HFF-Myc (cell line): Measurements from ENCODE around the gene TAF6L.
A peak's percentile ranks its signal among the peaks of the same experiment; 100 is the strongest.

Source experiments
- DNase-seq: peaks from one replicate; pipeline ENCODE4 v3.0.0-alpha.2; 2011; ENCODE audit warnings: low read depth; ENCODE audit errors: extremely low read depth
- H3K4me3 ChIP-seq: replicated peaks from 2 replicates; pipeline ENCODE4 v1.5.1; 2011; ENCODE audit warnings: low read depth, mild to moderate bottlenecking, control low read depth, low read length
- TF ChIP-seq, protein P1 (sequence below): IDR thresholded peaks from 2 replicates; pipeline ENCODE4 v1.5.1; 2012; ENCODE audit warnings: mild to moderate bottlenecking, low read depth, low read length, control low read depth; ENCODE audit errors: missing control alignments

Gene TAF6L

GRCh38 chr11:62771144-62772021, at the start of gene TAF6L:
Gene TAF6L, plus strand, starts transcription at chr11:62771396. Its CDS starts 4,388 bp downstream, at chr11:62775784.
- DNase-seq: peak; percentile 81
- TF ChIP-seq, protein P1, sequence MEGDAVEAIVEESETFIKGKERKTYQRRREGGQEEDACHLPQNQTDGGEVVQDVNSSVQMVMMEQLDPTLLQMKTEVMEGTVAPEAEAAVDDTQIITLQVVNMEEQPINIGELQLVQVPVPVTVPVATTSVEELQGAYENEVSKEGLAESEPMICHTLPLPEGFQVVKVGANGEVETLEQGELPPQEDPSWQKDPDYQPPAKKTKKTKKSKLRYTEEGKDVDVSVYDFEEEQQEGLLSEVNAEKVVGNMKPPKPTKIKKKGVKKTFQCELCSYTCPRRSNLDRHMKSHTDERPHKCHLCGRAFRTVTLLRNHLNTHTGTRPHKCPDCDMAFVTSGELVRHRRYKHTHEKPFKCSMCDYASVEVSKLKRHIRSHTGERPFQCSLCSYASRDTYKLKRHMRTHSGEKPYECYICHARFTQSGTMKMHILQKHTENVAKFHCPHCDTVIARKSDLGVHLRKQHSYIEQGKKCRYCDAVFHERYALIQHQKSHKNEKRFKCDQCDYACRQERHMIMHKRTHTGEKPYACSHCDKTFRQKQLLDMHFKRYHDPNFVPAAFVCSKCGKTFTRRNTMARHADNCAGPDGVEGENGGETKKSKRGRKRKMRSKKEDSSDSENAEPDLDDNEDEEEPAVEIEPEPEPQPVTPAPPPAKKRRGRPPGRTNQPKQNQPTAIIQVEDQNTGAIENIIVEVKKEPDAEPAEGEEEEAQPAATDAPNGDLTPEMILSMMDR: no peak
- peak within 1 kb of the TSS; percentile 58 for H3K4me3 ChIP-seq

GRCh38 chr11:62721994-62722393, 49.2 kb upstream of the TAF6L start:
- TF ChIP-seq, protein P1: peak; percentile 14
- no peak overlapping the region for H3K4me3 ChIP-seq
- DNase-seq: no peak

DNA sequence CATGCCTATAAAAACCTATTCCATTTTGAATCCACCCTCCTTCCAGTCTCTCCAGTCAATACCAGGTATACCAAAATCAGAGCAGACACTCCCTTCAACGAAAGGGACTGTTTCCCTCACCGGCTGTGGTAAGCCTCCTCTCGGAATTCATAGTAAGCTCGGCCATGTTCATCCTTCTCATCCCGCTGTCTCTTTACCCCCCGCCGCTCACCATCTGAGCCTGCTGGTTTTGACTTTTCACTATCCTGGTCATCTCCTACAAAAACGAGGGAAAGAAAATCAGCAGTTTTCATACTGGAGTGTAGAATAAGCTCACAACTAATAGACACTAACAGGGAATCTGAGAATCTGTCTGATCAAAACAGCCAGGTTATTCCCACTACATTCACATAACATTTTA, 47.0 kb upstream of the TAF6L start:
- peak overlapping the region; percentile 99 for H3K4me3 ChIP-seq
- TF ChIP-seq, protein P1: no peak
- DNase-seq: no peak

GRCh38 chr11:62725646-62726045, 45.5 kb upstream of the TAF6L start:
- DNase-seq: no peak
- peak overlapping the region; percentile 99 for H3K4me3 ChIP-seq
- TF ChIP-seq, protein P1: no peak

- TF ChIP-seq, protein P1: no peak
- peak overlapping the region; percentile 99 for H3K4me3 ChIP-seq
- DNase-seq: no peak
These were observed 44.9 kb upstream of the TAF6L start for GRCh38 chr11:62726156-62726914.

- no peak for DNase-seq
- TF ChIP-seq, protein P1: no peak
- H3K4me3 ChIP-seq: peak overlapping the region; percentile 99
These were observed 44.4 kb upstream of the TAF6L start for GRCh38 chr11:62726915-62727164.
